OCI-LY7 (cell line): ENCODE results near the gene SLC16A12.

Experiments
- CTCF ChIP-seq: fragments of 200-600 bp; sonication (generic); conservative IDR thresholded peaks from 2 replicates; pipeline ENCODE4 v1.5.1; 2014; ENCODE audit warnings: mild to moderate bottlenecking, antibody characterized with exemption, low read length, moderate library complexity, mixed read lengths
- EZH2phosphoT487 ChIP-seq: fragments of 200-600 bp; sonication (generic); IDR thresholded peaks from 2 replicates; pipeline ENCODE4 v1.6.1; 2018; ENCODE audit warnings: low read depth, borderline replicate concordance, mild to moderate bottlenecking, mixed run types, antibody characterized with exemption, low read length, moderate library complexity, mixed read lengths

GRCh38 chr10:89468191-89468965 is 67.0 kb downstream of the SLC16A12 start:
- no peak for TF ChIP-seq CTCF
- no peak for TF ChIP-seq EZH2phosphoT487
